NCI-H1694 treated with DMSO at 0.1 percent for 48 hours (cell line): Measurements from ENCODE around the gene KCNK1.
"Not testable (repeated sequence)": the region's sequence is repeated elsewhere in the genome, so short reads cannot be mapped to it uniquely, and the experiment has no call there.

Source experiments
- DNase-seq: peaks from one replicate; lab custom pipeline; 2025; lab: John Stamatoyannopoulos, UW

Gene KCNK1

DNA sequence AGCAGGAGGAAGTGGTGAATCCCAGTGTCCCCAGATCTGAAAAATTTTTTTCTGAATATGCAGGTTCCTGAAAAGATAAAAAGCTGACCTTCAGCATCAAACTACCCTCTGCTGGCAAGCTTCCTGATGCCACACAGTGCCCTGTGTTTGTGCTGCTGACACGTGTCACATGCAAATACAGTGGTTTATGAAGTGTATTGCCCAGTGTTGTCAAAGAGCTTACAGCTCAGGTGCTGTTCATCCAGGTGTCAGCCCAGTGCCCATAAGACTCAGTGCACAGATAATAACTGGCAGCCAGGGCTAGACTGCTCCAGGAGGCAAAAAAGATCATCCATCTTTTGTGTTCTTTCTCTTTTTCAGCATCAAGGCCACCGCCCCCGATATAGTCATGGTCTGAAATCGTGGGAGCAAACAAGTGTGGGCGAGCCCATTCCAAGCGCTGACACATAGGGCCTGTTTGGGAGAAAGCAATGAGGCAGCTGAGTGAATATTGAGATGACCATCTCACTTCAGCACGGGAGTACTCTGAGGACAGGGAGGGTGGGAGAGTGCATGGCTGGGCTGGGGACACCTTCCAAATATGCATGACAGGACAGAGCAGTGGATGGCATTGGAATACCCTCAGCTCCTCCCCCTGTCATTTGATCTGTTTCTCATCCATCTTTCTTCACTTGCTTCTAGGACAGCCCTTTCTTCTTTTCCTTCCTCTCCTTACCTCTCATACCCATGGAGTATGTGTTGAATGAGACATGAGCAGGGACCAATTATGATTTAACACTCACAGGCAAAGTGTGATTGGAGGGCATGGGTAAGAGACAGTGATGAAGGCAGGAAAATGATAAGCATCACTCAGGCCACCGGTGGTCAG, 6.4 kb upstream of the KCNK1 start:
- DNase-seq = no peak

DNA sequence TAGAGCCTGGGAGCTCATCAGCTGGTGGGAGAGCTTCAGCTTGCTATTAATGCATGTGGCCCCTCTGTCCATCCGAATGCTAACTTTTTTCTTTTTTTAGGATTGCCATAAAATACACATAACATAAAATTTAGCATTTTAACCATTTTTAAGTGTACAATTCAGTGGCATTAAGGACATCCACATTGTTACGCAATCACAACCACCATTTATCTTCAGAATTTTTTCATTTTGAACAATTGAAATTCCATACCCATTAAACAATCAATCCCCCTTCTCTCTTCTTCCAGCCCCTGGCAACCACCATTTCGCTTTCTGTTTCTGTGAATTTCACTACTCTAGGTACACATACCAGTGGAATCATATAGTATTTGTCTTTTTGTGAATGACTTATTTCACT, 4.9 kb upstream of the KCNK1 start:
- DNase-seq = no peak

DNA sequence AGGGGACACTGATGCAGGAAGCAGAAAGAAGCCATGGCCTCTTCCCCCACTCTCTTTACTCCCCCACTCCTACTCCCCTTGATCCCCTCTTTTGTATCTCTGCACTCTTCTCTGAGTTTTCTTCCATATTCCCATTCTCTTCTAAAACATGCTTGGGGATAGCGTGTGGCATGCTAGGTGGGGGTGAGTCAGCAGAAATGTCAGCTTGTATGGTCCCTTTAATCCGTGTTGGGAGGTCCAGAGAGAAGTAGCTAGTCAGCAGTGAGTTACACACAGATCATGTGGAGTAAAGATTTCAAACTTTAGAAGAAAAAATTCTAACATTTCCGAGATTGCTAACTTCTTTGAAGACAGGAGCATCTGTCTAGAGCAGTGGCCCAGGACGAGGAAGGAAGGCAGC, 4.0 kb upstream of the KCNK1 start:
- no peak for DNase-seq

DNA sequence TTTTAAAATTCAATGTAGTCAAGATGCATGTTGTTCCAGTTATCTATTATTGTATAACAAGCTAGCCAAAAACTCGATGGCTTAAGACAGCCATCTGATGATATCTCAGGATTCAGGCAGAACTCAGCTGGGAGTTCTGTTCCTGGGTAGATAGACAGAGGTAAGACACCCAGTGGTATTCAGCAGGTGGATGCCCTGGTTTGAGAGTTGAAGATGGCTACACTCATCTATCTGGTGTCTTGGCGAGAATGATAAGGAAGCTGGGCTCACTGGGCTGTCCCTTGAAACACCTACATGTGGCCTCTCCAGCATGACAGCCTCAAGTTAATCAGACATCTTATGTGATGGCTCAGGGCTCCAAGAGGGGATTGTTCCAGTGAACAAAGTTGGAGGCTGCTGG, 3.3 kb upstream of the KCNK1 start:
- no peak for DNase-seq

DNA sequence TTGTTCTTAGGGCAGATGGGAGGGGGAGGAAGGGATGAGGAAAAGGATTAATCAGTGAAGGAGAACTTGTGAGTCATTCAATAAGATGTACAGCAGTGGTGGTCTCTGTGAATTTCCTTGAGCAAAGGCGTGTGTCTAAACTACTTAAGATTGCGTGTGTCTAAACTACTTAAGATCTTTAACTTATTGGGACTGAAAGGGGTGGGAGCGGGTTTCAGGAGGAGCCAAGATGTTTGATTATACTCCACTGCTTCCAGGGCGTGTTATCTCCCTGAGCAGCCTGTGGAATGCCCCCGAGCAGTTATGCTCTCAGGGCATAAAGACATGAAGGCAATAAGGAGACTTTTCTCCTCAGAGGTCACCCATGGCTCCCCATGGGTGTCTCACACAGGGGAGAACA, 2.5 kb upstream of the KCNK1 start:
- DNase-seq = not testable (repeated sequence)

DNA sequence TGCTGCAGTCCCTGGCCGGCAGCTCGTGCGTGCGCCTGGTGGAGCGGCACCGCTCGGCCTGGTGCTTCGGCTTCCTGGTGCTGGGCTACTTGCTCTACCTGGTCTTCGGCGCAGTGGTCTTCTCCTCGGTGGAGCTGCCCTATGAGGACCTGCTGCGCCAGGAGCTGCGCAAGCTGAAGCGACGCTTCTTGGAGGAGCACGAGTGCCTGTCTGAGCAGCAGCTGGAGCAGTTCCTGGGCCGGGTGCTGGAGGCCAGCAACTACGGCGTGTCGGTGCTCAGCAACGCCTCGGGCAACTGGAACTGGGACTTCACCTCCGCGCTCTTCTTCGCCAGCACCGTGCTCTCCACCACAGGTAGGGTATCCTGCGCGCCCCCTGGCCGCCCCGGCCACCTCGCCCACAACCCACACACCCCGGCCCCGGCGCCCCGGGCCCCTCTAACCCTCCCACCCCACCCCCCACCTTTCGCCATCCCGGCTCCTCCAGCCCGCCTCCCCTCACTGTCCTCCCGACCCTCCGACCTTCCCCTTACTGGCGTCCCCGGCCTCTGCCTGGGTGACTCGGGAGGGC, 352 bp downstream of the KCNK1 start:
- DNase-seq = no peak

DNA sequence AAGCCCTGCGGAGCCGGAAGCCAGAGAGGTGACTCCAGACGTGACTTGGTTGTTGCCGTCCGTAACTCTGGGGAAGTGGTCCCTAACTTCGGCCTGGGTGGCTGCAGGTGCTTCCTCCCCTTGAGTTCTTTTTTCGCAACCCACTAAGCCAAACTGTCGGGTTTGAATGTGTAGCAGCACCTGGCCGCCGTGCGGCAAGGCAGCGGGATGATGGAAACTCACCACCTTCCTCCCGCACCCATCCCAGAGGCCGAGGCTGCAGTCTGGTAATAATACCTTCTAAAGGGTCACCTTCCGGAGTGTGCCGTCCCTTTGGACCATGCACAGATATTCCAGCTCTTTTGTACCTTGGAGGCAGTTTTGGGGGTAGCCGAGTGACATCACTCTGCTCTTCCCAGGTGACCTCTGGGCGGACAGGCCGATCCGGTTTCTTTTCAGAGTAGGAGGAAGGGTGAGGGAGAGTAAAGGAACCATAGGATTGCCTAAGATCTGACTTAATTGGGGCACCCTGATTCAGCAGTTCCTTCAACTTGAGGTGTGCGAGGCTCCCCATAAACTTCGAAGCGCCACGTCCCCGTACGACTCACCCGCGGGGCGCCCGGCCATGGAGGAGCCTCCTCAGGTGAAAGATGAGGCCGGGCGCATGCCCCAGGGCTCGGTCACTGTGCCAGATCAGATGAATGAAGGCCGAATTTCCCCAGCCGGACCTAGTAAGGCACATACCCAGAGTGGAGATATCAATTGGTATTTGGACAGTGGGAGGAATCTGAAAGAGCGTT, 1.0 kb downstream of the KCNK1 start:
- no peak for DNase-seq

DNA sequence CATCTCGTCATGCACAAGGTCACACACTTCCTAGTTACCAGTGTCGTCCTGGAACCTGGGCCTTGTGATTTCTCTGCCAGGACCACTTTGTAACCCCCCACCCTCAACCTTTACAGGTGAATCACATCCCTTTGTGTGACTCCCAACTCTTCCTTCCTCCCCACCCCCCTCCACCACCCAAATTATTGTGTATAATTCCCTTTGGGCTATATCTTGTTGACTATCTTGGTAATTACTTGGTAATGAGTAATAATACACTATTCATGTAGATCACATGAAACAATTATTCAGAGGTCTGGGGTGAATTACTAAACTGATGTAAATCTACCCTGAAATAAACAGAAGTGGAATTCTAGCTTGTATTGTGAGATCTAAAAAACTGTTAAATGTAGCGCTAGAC, 1.7 kb downstream of the KCNK1 start:
- DNase-seq = no peak

DNA sequence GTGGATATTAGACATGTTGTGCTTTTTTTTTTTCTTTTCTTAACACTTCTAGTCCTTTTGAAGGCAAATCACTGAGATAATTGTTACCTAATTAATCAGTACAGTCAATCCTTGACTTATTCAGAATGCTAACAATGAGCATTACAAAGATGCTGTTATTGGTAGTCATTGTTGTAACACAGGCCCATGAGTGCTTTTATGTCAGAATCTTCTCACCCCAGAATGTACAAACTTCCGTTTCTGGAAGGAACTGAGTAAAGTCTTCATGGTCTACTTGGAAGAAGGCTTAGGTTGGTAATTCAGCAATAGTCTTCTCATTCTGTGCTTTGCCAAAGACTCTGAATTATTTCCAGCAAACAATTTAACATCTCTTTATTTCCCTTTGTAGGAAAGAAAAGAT, 3.1 kb downstream of the KCNK1 start:
- no peak for DNase-seq

DNA sequence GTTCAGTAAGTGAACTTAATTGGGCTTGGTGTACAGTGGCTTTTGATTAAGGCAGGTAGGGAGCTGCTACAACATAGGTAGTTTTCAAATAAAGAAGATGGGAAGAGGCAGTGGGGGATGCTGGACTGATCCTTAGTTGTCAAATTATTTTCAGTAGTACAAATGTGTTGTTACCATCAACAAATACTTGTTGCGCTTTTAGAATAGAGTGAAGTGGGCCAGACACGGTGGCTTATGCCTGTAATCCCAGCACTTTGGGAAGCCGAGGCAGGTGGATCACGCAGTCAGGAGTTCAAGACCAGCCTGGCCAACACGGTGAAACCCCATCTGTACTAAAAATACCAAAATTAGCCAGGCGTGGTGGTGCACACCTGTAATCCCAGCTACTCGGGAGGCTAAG, 5.5 kb downstream of the KCNK1 start:
- not testable (repeated sequence) for DNase-seq

DNA sequence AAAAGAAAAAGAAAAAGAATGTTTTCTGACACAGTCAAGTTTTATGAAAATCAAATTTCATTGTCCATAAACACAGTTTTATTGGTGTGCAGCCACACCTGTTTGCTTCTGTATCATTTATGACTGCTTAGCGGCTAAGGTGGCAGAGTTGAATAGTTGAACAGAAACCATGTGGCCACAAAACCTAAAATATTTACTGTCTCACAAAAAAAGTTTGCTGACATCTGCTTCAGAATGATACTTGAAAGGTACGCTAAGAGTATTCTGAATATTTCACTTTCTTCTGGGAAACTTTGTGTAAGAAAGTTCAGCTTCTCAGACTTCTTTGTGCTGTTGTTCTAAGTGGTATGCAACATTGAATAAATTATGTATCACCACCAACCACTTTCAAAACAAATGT, 6.2 kb downstream of the KCNK1 start:
- DNase-seq = no peak

DNA sequence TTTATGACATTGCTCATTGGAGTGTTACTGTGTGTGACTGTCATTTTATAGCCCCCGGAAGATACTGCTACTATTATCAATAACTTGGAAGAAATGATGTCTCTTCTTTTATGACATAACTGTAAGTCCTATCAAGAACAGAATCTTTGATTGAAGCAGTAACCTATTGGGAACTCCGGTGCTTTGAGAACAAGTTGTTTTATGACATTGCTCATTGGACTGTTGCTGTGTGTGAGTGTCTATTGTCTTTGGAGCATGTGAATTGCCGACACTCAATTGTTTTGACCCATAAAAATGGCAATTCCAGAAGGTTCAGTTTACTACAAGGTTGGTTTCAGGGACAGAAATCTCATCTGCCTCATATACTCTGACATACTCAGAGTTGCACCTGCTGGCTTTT, 8.0 kb downstream of the KCNK1 start:
- DNase-seq = no peak

DNA sequence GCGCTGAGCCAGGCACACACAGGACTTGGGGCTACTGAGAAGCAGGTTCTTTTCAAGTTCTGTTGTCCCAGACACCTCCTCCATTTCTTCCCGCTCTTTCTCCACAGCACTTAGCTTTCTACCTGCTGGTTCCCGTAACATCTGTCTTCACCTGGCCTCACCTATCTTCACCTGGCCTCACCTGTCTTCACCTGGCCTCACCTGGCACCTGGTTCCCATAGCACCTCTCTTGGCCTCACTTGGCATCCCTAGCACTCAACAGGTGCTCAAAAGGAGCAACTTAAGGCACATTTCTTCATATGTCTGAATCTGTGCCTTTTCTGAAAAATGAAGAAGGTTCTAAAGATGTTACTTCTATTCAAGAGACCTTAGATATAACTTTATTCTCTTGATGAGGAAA, 10.4 kb downstream of the KCNK1 start:
- no peak for DNase-seq

DNA sequence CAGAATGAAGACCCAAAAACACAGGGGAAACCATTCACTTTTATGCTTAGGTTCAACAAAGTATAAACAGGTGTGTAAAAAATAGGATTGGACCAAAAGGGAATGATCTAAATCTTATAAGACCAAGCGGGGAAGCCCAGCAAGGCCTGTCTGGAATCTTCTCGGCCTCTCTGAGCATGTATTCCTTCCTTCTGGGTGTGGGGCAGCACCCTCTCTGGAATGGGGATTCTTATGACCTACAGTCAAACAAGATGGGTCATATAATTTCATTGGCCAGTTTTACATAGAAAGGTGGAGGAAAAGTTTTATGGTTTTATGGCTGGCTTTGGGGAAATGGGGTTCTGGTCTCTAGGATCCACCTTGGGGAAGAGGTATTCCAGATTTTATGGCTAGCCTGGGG, 11.2 kb downstream of the KCNK1 start:
- no peak for DNase-seq

DNA sequence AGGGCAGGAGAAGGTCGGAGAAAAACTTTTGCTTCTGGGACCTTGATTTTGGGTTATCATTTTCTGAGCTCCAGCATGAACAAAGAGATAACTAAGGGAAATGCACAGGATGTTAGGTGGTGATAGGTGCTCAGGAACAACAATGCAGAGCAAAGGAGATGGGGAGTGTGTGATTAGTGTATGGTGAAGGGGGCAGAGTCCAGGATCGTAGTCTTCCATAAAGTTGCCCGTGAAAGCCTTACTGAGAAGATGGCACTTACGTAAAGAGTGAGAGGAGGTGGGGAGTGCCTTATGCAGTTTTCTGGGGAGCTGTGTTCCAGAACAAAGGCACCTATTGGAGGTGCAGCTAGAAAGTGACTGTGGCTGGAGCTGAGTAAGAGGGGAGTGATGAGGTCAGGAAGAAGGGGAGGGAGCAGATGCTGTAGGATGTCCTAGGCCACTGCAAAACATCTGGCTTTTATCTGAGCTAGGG, 11.6 kb downstream of the KCNK1 start:
- DNase-seq = no peak

DNA sequence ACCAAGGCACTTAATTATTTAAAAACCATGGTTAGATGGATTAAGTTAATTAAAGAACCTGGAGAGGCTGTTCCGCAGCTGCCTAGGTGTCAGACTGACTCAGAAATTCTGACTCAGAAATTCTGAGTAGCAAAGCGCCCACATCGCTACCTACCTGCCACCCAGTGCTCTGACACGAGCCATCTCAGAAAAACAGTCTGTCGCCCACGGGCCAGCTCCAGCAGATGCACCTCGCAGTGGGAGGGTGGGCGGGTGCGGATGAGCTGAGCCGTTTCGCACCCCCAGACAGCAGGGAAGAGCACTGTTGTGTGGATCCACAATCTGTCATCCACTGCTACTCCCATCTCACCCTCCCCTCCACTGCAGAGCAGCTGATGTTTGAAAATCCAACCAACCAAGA, 13.5 kb downstream of the KCNK1 start:
- peak; percentile 75 for DNase-seq

DNA sequence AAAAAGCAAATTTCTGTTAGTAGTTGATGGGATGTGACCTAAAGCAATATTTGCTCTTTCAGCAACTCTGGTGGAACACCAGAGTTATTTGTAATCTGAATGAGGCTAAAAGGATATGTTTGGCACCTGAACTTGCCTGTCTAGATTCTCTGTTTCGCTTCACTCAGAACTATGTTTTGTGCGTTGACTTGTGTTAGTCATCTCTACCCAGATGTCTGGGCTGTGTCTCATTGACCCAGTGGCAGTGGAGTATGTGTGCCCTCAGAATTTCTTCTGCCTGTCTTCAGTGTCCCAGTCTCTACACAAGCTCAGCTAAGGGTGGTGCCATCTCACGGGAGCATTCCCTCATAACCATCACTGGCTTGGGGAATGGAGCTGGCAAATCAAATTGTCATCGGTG, 13.9 kb downstream of the KCNK1 start:
- DNase-seq = no peak

DNA sequence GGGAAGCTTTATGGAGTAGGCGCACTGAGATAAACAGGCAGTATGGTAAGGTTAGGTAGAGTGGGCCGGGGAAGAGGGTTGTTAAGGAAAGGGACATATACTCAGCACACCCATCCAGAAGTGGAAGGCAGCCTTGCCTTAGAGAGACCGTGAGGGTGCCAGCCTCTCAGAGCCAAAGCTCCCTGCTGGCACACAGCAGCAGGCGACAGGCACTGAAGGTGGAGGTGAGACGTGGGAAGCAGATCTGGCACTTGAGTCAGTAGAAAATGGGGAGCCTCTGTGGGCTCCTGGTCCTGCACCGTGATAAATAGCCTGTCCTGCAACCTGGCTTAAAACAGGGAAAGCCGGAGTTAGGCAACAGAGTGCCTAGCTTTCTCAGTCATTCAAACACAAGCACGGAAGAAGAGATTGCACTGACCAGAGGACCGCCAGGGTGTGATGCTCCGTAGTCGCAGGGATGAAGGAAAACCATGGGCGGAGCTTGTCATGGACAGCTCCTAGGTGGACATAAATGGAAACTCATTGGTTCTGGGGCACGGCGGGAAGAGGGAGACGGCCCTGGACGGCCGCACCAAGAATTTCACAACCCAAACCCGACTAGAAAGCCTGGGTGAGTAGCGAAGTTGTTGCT, 15.5 kb downstream of the KCNK1 start:
- no peak for DNase-seq

DNA sequence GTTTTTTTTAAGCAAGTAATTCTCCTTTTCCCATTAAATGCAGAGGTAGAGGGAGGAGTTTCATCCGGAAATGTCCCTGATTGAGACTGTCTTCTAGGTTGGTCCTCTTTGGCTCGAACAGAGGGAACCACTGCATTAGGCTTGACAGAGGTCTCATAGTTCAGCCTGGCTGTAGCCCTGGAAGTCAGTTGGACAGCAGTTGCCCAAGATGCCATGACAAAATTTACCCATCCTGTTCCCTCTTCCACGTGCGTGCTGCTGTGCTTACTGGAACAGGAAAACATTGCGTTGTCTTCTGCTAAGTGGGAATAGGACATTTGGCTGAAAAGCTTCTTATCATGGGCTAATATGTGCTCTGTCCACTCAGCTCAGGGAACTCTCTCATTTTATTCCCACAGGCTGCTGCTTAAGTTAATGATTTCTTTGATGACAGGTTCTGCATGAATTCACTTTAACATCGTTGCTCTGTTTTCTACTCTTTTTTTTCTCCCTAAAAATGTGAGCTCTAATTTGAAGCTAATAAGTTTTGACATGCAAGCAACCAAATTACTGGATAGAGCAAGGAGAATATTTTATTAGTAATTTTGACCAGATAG, 18.0 kb downstream of the KCNK1 start:
- no peak for DNase-seq

DNA sequence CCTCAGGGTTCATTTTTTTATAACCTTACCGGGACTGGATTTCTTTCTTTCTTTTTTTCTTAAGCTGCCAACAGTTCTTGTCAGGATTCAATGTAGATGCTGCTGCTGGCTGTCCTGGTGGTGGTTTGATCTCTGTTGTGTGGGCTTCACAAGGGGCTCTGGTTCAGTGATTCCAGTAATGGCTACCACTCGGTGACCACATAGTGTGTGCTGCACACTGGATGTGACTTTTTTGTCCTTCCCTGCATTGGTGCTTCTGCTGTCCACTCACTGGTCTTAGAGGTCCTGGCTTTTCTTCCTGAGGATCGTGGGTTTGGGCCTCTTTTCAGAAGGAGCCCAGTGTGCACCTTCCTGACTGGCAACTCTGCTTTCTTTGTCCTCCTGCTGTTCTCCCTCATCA, 18.5 kb downstream of the KCNK1 start:
- no peak for DNase-seq

DNA sequence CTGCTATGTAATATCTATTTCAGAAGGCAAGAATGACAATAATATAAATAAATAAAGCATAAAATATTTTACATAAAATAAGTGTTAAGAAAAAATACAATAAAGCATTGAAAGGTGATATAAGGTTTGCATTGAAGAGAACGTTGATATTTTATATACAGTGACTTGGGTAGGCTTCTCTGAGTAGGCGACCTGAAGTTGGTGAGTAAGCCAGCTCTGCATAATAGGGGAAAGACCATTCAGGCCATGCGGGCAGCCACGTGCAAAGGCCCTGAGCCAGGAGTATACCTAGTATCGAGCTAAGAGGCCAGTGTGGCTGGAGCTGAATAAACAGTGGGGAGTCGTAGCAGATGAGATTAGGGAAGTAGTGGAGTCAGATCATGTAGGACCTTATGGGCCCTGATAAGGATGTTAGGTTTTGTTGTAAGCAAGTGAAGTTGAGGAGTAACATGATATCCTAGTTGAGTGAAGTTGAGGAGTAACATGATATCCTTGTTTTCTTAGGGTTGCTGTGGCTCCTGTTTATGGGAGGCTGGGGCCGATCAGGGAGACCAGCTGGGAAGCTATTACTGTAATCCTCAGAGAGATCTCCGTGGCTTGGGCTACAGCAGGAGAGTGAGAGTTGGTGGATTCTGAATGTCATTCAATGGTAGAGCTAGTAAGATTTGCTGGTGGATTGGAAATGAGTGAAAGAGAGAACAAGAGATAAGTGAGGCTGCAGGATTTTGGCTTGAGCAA, 22.0 kb downstream of the KCNK1 start:
- no peak for DNase-seq

DNA sequence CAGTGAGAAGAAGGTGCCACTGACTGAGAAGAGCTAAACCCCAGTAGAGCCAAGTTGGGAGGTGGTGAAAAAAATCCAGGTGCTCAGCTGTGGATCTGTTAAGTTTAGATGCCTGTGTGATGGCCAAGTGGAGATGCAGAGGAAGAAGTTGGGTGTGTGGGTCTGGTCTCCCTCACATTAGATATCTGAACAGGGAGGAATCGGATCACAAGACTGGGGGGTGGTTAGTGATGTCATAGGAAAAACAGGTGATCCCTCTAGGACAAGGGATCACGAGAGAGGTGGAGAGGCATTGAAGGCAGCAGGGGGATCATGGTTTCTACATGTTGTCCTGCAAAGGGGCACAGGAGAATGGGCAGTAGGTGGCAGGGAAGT, 22.6 kb downstream of the KCNK1 start:
- no peak for DNase-seq
